ENCODE results near the gene AATK.

The AATK gene

DNA sequence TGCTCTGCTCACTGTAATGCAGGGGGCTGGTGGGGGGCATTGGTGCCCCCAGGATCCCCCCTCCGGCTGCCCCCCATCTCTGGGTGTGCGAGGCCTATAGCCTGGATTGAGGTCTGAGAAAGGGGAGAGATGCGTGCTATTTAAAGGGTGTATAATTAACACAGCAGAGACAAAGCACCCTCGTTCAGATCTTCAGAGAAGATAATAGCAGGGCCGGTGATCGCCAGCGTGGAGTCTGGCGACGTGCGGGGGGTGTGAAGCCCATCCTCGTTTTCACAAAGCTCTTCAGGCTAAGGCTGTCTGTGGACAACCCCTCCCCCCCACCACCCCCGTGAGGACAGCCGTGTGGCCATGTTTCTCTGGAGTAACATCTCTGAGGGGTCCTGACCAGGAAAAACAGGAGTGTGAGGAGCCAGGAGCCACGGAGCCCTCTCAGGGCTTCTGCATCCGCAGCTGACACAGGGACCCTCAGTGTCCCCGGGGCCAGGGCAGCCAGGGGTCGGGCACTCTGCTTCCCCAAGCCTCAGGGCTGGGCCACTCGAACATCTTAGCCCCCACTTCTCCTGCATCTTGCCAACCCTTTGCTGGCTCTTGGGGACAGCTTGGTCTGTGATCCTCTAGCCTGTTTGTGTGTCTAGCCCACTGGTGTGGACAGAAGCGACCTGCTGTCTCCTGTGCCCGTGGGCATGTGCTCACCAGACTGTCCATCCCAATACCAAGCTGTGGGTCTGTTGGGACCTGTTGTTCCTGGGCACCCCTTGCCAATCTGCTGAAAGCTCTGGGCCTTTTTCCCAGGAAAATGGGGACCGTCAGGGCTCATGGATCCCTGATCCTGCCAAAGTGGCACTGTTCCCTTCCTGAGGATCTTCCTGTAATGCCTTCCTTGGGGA lies 72.2 kb downstream of the AATK start:
- TF ChIP-seq PPARA (CRISPR knock-in tag; IDR thresholded peaks at IDR 0.05; ENCODE audit: borderline replicate concordance) (no peak), TCF4 (CRISPR knock-in tag; IDR thresholded peaks at IDR 0.05; ENCODE audit: borderline replicate concordance) (no peak)
- no peak for ATAC-seq

DNA sequence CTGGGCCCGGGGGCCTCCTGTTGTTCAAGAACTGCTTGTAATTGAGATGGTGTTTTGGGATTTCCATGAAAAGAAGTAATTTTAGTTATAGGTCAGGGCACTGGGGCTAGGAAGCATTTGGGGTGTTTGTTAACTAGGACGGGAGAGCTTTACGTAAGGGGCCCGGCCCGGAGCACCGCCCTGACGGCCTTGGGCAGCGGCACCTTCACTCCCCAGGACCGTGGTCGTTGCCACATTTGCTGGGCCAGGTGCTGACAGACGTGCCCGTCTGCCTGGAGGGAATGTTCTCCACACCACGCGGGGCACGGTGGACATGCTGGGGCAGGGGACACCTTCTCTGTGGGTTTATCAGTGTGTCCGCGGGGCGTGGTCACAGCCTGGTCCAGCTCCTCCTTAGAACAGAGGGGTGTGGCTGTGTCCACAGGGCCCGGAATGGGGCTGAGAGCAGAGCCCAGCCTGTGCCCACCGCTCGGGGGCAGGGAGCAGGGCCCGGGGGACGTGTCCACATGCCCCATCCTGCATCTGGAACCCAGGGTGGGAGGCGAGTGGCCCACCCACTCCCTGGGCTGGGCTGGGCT lies 73.4 kb downstream of the AATK start:
- no peak for ATAC-seq
- TF ChIP-seq ZFP30 (CRISPR knock-in tag; IDR thresholded peaks at IDR 0.05) (no peak), BACH2 (CRISPR knock-in tag; IDR thresholded peaks at IDR 0.05; ENCODE audit: borderline replicate concordance) (no peak), ISL1 (CRISPR knock-in tag; IDR thresholded peaks at IDR 0.05) (no peak), CSDC2 (CRISPR knock-in tag; IDR thresholded peaks at IDR 0.05) (no peak), PPARA (CRISPR knock-in tag; IDR thresholded peaks at IDR 0.05; ENCODE audit: borderline replicate concordance) (no peak), TCF4 (CRISPR knock-in tag; IDR thresholded peaks at IDR 0.05; ENCODE audit: borderline replicate concordance) (no peak), ZFP3 (CRISPR knock-in tag; IDR thresholded peaks at IDR 0.05) (no peak), TOX (CRISPR knock-in tag; IDR thresholded peaks at IDR 0.05; ENCODE audit: borderline replicate concordance) (no peak), ZNF565 (CRISPR knock-in tag; conservative IDR thresholded peaks at IDR 0.05; ENCODE audit: low read depth) (no peak), ZNF70 (CRISPR knock-in tag; IDR thresholded peaks at IDR 0.05) (no peak), SNAI2 (CRISPR knock-in tag; IDR thresholded peaks at IDR 0.05) (no peak), ZC3H10 (CRISPR knock-in tag; IDR thresholded peaks at IDR 0.05) (no peak), ZNF8 (CRISPR knock-in tag; IDR thresholded peaks at IDR 0.05) (no peak), ARNTL (CRISPR knock-in tag; IDR thresholded peaks at IDR 0.05; ENCODE audit: borderline replicate concordance, low read depth) (no peak), OSR1 (CRISPR knock-in tag; IDR thresholded peaks at IDR 0.05) (no peak)
- TF ChIP-seq, protein P1, sequence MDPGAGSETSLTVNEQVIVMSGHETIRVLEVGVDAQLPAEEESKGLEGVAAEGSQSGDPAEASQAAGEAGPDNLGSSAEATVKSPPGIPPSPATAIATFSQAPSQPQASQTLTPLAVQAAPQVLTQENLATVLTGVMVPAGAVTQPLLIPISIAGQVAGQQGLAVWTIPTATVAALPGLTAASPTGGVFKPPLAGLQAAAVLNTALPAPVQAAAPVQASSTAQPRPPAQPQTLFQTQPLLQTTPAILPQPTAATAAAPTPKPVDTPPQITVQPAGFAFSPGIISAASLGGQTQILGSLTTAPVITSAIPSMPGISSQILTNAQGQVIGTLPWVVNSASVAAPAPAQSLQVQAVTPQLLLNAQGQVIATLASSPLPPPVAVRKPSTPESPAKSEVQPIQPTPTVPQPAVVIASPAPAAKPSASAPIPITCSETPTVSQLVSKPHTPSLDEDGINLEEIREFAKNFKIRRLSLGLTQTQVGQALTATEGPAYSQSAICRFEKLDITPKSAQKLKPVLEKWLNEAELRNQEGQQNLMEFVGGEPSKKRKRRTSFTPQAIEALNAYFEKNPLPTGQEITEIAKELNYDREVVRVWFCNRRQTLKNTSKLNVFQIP (CRISPR knock-in tag; IDR thresholded peaks at IDR 0.05; ENCODE audit: borderline replicate concordance, low read depth), result no peak
- TF ChIP-seq, protein P2, sequence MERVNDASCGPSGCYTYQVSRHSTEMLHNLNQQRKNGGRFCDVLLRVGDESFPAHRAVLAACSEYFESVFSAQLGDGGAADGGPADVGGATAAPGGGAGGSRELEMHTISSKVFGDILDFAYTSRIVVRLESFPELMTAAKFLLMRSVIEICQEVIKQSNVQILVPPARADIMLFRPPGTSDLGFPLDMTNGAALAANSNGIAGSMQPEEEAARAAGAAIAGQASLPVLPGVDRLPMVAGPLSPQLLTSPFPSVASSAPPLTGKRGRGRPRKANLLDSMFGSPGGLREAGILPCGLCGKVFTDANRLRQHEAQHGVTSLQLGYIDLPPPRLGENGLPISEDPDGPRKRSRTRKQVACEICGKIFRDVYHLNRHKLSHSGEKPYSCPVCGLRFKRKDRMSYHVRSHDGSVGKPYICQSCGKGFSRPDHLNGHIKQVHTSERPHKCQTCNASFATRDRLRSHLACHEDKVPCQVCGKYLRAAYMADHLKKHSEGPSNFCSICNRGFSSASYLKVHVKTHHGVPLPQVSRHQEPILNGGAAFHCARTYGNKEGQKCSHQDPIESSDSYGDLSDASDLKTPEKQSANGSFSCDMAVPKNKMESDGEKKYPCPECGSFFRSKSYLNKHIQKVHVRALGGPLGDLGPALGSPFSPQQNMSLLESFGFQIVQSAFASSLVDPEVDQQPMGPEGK (CRISPR knock-in tag; IDR thresholded peaks at IDR 0.05; ENCODE audit: borderline replicate concordance), result no peak
- TF ChIP-seq, protein P3, sequence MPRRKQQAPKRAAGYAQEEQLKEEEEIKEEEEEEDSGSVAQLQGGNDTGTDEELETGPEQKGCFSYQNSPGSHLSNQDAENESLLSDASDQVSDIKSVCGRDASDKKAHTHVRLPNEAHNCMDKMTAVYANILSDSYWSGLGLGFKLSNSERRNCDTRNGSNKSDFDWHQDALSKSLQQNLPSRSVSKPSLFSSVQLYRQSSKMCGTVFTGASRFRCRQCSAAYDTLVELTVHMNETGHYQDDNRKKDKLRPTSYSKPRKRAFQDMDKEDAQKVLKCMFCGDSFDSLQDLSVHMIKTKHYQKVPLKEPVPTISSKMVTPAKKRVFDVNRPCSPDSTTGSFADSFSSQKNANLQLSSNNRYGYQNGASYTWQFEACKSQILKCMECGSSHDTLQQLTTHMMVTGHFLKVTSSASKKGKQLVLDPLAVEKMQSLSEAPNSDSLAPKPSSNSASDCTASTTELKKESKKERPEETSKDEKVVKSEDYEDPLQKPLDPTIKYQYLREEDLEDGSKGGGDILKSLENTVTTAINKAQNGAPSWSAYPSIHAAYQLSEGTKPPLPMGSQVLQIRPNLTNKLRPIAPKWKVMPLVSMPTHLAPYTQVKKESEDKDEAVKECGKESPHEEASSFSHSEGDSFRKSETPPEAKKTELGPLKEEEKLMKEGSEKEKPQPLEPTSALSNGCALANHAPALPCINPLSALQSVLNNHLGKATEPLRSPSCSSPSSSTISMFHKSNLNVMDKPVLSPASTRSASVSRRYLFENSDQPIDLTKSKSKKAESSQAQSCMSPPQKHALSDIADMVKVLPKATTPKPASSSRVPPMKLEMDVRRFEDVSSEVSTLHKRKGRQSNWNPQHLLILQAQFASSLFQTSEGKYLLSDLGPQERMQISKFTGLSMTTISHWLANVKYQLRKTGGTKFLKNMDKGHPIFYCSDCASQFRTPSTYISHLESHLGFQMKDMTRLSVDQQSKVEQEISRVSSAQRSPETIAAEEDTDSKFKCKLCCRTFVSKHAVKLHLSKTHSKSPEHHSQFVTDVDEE (CRISPR knock-in tag; IDR thresholded peaks at IDR 0.05), result no peak

DNA sequence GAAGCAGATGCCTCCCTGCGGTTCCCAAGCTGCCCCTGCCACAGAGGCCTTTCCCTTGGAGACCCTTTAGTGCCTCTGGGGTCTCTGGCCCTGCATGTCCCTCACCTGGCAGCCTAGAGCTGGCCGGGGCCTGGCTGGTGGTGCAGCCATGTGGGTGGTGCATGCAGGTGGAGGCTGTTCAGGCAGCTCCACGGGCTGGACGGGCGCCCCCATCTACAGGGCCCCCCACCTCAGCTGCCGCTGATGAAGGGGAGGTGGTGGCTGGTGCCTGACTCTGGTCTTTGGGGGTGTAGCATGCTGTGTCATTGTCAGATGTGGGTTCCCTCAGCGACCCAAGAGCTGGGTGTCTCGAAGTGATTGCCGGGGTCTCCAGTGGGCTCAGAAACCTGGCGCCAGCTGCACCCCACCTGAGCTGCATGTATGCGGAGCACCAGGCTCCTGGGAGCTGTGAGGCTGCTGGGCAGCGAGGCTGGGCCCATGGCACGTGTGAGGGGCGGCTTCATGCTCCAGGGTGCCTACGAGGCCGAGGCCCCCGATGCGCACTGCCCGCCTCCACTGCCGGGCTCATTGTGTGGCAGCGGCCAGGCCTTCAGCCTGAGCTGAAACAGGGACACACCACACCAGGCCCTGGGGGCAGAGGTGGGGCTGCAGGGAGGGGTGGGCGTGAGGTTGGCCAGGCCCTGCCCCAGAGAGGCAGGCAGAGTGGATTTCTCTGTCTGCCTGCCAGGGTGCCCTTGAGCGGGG lies 74.1 kb downstream of the AATK start:
- ATAC-seq, result no peak
- TF ChIP-seq, protein P3 (CRISPR knock-in tag; IDR thresholded peaks at IDR 0.05), result no peak
- TF ChIP-seq, protein P4, sequence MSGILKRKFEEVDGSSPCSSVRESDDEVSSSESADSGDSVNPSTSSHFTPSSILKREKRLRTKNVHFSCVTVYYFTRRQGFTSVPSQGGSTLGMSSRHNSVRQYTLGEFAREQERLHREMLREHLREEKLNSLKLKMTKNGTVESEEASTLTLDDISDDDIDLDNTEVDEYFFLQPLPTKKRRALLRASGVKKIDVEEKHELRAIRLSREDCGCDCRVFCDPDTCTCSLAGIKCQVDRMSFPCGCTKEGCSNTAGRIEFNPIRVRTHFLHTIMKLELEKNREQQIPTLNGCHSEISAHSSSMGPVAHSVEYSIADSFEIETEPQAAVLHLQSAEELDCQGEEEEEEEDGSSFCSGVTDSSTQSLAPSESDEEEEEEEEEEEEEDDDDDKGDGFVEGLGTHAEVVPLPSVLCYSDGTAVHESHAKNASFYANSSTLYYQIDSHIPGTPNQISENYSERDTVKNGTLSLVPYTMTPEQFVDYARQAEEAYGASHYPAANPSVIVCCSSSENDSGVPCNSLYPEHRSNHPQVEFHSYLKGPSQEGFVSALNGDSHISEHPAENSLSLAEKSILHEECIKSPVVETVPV (CRISPR knock-in tag; IDR thresholded peaks at IDR 0.05), result no peak
- TF ChIP-seq RARB (CRISPR knock-in tag; IDR thresholded peaks at IDR 0.05) (no peak), PPARA (CRISPR knock-in tag; IDR thresholded peaks at IDR 0.05; ENCODE audit: borderline replicate concordance) (no peak), SNAI2 (CRISPR knock-in tag; IDR thresholded peaks at IDR 0.05) (no peak), BACH2 (CRISPR knock-in tag; IDR thresholded peaks at IDR 0.05; ENCODE audit: borderline replicate concordance) (no peak), ZNF565 (CRISPR knock-in tag; conservative IDR thresholded peaks at IDR 0.05; ENCODE audit: low read depth) (no peak), ZNF70 (CRISPR knock-in tag; IDR thresholded peaks at IDR 0.05) (no peak), TCF4 (CRISPR knock-in tag; IDR thresholded peaks at IDR 0.05; ENCODE audit: borderline replicate concordance) (no peak), ZFP30 (CRISPR knock-in tag; IDR thresholded peaks at IDR 0.05) (no peak), ISL1 (CRISPR knock-in tag; IDR thresholded peaks at IDR 0.05) (no peak), ARNTL (CRISPR knock-in tag; IDR thresholded peaks at IDR 0.05; ENCODE audit: borderline replicate concordance, low read depth) (no peak)
- TF ChIP-seq, protein P5, sequence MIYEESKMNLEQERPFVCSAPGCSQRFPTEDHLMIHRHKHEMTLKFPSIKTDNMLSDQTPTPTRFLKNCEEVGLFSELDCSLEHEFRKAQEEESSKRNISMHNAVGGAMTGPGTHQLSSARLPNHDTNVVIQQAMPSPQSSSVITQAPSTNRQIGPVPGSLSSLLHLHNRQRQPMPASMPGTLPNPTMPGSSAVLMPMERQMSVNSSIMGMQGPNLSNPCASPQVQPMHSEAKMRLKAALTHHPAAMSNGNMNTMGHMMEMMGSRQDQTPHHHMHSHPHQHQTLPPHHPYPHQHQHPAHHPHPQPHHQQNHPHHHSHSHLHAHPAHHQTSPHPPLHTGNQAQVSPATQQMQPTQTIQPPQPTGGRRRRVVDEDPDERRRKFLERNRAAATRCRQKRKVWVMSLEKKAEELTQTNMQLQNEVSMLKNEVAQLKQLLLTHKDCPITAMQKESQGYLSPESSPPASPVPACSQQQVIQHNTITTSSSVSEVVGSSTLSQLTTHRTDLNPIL (CRISPR knock-in tag; IDR thresholded peaks at IDR 0.05; ENCODE audit: low read depth), result no peak

All from SK-N-SH treated with all-trans-retinoic acid at 6 μM for 48 hours (cell line).